HG02798 (cell line): Measurements from ENCODE around the gene NISCH.

ENCODE experiments used
- ATAC-seq: cut with Tn5 transposase; IDR thresholded peaks from one replicate; pipeline ENCODE4 v1.9.1; 2021; ENCODE audit warnings: mild to moderate bottlenecking; ENCODE audit not compliant: unreplicated experiment, poor library complexity

Gene NISCH

DNA sequence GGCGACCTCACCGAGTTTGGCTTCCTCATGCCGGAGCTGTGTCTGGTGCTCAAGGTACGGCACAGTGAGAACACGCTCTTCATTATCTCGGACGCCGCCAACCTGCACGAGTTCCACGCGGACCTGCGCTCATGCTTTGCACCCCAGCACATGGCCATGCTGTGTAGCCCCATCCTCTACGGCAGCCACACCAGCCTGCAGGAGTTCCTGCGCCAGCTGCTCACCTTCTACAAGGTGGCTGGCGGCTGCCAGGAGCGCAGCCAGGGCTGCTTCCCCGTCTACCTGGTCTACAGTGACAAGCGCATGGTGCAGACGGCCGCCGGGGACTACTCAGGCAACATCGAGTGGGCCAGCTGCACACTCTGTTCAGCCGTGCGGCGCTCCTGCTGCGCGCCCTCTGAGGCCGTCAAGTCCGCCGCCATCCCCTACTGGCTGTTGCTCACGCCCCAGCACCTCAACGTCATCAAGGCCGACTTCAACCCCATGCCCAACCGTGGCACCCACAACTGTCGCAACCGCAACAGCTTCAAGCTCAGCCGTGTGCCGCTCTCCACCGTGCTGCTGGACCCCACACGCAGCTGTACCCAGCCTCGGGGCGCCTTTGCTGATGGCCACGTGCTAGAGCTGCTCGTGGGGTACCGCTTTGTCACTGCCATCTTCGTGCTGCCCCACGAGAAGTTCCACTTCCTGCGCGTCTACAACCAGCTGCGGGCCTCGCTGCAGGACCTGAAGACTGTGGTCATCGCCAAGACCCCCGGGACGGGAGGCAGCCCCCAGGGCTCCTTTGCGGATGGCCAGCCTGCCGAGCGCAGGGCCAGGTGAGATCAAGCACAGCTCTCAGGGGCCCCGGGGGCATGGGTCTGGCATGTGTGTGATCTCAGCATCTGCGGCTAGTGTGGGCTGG, 32.6 kb downstream of the NISCH start:
- no peak for ATAC-seq

DNA sequence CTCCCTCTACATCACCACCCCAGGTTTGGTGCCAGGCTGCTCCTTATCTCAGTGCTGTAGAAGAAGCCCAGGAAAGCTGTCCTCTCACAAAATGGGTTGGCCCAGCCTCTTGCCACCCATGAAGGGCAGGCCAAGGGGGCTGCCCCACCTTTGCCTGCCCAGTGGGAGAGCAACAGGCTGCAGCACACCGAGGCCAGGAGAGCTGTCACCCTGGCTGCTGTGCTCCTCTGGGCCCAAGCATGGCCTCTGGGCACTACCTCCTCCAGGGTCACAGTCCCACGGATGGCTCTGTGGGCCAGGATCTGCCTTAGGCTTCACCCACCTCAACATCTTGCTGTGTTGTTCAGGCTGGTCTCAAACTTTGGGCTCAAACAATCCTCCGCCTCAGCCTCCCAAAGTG, 33.3 kb downstream of the NISCH start:
- ATAC-seq: no peak

DNA sequence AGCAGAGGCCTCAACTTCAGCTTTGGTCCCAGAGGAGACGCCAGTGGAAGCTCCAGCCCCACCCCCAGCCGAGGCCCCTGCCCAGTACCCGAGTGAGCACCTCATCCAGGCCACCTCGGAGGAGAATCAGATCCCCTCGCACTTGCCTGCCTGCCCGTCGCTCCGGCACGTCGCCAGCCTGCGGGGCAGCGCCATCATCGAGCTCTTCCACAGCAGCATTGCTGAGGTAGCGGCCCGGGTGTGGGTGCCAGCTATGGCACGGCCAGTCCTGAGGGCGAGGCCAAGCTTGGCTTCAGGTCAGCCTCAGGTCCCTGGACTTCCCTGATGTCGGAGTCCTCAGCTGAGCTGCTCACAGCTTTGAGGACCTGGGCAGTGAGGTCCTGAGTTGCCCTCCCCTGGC, 34.0 kb downstream of the NISCH start:
- no peak for ATAC-seq

DNA sequence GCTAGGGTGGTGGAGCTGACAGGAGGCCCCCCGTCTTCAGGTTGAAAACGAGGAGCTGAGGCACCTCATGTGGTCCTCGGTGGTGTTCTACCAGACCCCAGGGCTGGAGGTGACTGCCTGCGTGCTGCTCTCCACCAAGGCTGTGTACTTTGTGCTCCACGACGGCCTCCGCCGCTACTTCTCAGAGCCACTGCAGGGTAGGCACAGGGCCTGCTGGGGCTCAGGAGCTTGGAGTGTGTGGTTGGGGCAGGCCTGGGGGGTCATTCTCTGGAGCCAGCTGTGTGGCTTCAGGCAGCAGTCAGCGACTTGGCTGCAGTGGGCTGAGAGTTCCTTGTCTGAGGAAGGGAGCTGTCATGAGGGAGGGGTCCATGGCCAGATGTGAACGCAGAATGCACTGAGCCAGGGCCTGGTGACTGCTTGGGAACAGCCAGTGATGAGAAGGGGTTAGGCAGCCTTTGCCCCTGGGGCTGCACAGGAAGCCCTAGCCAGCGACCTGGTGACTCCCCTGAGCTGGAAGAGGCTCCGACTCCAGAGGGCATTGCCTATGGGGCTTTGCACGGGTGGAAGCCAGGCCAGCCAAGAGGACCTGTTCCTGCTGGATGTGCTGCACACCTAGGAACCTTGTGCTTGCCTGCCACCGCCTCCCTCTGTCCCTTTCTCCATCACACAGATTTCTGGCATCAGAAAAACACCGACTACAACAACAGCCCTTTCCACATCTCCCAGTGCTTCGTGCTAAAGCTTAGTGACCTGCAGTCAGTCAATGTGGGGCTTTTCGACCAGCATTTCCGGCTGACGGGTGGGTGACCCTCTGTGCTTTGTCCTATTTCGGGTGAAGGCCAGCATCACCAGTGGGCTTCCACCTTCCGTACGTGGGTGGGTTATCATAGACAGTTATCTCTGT, 34.9 kb downstream of the NISCH start:
- ATAC-seq: no peak

DNA sequence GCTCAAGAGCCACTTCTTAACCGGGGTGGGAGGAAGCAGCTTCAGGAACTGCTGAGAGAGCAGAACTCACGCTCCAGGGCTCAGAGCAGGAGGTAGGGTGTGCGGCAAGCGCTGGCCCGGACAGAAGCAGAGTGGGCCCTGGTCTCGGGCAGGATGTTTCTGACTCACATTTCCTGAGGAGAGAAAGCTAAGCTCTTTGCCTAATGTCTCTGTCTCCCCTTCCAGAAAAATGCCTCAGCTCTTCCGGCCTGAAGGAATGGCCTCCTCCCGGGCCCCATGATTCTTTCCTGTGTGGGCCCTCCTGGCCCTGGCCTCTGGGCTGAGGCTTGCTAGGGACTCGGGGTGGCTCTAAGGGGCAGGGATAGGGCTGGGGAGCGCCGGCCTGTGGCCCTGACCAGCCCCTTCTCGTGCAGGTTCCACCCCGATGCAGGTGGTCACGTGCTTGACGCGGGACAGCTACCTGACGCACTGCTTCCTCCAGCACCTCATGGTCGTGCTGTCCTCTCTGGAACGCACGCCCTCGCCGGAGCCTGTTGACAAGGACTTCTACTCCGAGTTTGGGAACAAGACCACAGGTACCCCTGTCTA, 35.6 kb downstream of the NISCH start:
- ATAC-seq: no peak

DNA sequence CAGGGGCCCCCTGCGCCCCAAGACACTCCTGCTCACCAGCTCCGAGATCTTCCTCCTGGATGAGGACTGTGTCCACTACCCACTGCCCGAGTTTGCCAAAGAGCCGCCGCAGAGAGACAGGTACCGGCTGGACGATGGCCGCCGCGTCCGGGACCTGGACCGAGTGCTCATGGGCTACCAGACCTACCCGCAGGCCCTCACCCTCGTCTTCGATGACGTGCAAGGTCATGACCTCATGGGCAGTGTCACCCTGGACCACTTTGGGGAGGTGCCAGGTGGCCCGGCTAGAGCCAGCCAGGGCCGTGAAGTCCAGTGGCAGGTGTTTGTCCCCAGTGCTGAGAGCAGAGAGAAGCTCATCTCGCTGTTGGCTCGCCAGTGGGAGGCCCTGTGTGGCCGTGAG, 36.7 kb downstream of the NISCH start:
- ATAC-seq: no peak

DNA sequence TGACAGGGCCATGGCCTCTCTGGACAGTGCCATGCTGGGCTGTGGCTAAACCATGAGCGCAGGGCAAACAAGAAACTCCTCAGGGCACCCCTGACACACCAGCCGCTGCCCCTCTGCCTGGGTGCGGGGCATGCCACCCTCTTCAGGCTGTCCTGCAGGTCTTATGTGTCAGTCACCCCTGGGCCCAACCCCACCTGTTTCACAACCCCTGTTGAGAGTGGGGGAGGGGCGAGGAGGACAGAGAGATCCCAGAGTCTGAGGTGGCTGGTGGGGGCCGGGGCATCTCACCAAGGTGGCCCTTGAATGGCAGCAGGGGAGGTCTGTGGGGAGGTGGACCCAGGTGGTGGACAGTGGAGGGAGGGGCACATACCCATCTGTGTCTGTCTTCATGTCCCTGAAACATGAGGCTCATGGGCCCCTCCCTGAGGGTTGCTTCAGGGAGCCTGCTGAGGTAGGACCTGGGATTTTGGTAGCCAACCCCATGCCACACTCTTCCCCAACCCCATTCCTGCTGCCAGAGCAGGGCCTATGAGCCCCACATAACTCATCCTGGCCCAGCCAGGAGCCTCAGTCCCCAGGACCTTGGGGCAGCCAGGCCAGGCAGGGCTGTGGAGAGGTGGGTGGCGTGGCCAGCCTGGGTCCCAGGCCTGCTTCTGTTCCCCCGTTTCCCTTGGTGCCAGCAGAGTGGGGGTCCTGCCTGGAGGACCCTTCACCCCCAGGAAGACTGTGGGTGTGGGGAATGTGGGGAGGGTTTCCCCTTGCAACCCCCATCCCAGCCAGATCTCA, 38.0 kb downstream of the NISCH start:
- ATAC-seq: no peak

DNA sequence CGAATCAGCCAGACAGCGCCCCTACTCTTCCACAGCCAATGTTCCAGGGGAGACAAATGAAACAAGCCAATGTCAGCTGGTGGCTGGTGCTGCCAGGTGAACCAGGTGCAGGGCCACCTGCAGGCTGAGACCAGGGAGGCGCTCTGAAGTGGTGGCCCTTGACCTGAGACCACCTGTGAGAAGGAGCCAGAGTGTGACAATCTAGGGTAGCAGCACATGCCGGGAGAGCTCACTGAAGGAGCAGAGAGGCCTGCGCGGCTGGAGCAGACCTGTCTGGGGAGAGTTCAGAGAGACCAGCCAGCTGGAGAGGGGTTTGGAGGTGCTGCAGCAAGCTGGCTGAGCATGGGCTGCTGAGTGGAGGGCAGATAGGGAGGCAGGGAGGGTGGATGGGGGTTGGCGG, 39.0 kb downstream of the NISCH start:
- ATAC-seq: no peak

DNA sequence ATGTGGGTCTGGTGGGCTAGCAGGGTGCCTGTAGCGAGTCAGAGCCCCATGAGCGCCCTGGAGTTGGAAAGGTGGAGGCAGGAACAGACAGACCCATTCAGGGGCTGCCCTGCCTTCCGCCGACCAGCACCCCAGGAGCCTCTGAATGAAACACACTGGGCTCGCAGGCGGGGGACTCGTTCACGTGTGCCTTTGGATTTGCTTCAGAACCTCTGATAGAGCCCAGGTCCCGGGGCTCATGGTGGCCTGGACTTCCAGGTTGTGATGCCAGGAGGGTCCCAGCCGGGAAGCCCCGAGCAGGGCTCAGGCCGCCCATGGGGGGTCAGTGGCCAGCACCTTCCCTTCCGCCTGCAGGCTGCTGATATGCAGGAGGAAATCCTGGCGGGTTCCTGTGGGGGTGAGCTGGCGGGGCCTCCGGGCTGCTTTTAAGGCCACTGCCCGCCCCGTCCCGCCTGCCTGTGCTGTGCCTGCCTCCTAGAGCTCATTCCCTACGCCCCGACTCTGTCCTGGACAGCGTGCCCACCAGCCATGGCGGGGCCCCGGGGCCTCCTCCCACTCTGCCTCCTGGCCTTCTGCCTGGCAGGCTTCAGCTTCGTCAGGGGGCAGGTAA, 39.6 kb downstream of the NISCH start, which contains the start of gene STAB1:
TSS of gene STAB1 (plus strand) at position 453 of the 610 bp plus-strand sequence. CDS start at position 529, 76 bp downstream.
- ATAC-seq: no peak

DNA sequence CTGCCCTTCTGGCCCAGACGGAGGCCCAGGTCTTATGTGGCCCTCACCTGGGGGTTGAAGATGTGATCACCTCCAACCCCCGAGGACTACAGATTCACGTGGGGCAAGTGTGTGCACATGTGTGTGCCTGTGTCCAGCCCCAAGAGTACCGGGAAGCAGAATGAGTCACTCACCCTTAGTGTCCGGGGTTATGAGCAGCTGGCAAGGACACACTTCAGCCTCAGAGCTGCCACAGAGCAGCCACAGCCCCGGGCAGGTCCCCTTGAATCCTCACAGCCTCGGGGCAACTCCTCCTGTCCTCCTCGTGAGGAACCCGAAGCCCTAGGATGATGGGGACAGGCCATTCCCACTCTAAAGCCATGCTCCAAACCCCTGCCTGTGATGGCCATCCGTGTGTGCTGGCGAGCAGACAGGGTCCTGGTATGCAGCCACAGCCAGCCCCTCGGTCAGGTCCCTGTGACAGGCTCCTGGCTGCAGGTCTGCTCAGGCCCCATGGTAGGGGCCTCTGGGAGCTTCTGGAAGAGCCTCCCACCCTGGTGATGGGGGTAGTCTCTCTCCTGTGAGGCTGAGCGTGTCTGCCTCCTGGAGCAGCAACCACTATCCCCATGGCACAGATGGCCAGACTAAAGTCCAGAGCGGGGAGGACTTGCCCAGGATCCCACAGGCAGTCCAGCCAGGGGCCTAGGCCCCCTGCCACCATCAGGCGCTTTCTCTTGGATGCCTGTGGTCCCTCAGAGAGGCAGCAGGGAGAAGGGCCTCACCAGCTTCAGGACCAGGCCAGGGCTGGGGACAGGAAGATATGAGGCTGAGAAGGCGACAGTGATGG, 40.6 kb downstream of the NISCH start:
- no peak for ATAC-seq

DNA sequence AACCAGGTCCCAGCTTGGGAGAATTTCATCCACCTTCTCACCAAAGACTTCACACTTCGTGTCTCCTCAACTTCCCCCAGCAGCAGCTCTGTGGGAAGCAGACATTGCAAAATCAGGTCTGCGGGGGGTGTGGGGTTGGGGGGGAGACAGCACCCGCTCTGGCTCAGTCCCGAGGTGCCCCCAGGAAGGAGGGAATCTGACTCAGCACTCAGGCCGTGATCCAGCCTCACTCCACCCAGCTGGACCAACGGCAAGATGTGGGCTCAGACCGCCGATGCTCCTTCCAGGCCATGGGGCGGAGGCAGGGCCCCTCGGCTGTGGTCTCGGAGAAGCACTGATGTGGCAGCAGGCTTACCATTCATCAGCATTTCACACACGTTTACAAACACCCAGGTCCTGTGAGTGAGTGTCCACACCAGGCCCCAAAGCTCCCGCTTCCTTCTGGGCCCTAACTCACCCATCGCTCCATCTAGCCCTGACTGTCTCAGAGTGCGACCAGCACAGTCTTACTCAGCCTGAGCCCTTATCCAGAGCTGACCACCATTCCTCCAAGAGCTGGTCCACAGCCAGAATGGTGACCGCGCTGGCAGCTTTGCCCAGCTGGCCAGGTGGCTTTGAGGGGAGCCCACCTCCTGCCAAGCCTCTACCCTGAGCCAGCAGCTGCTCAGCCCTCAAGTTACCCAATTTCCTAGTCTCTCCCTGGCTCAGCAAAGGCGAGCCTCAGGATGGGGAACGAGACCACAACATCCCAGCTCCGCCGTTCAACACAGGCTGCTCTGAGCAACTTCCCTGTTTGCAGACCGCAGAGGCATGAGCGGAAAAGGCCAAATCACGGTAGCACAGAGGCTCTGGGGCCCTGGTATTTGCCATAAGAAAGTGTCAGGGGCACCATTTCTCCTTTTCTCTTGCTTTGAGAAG, 43.0 kb downstream of the NISCH start:
- no peak for ATAC-seq

DNA sequence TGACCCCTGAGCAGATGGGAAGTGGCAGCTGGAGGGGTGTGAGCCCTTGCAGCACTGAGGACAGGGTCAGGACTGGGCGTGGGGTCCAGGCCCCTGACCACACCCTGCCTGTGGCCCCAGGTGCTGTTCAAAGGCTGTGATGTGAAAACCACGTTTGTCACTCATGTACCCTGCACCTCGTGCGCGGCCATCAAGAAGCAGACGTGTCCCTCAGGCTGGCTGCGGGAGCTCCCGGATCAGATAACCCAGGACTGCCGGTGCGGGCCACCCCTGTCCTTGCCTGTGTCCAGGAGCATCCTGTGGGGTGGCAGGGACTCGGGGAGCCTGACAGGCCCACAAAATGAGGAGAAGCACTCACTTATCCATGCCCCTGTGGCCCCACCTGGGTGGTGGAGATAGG, 45.6 kb downstream of the NISCH start:
- ATAC-seq: no peak

DNA sequence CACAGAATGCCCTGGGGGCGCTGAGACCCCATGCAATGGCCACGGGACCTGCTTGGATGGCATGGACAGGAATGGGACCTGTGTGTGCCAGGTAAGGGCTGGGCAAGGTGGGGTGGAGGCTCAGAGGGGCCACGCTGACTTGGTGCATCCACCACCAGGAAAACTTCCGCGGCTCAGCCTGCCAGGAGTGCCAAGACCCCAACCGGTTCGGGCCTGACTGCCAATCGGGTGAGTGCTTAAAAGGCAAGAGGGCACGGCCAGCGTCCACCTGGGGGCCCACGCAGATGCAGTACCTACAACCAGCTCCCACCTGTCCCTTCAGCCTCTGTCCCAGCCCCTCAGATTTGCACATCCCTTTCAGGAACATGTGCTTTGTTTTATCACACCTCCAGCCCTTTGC, 46.6 kb downstream of the NISCH start:
- ATAC-seq: no peak

DNA sequence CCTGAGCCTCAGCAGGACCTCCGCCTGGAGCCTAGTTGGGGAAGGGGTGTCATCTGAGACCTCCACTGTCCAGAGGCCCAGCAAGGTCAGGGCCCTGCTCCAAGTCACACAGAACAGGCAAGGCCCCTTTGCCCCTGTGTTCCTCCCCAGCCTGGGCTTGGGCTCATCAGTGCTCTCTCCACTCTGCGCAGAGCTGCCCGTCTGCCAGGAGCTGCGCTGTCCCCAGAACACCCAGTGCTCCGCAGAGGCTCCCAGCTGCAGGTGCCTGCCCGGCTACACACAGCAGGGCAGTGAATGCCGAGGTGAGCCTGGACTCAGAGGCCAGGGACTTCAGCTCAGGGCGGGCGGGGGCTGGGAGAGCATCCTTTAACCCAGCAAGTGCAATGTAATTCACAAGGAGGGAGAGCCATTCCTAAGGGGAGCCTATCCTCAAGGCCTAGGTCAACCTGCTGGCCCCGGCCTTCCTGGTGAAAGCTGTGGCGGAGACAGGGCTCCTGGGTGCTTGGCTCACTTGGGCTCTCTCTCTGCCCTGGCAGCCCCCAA, 47.5 kb downstream of the NISCH start:
- no peak for ATAC-seq

DNA sequence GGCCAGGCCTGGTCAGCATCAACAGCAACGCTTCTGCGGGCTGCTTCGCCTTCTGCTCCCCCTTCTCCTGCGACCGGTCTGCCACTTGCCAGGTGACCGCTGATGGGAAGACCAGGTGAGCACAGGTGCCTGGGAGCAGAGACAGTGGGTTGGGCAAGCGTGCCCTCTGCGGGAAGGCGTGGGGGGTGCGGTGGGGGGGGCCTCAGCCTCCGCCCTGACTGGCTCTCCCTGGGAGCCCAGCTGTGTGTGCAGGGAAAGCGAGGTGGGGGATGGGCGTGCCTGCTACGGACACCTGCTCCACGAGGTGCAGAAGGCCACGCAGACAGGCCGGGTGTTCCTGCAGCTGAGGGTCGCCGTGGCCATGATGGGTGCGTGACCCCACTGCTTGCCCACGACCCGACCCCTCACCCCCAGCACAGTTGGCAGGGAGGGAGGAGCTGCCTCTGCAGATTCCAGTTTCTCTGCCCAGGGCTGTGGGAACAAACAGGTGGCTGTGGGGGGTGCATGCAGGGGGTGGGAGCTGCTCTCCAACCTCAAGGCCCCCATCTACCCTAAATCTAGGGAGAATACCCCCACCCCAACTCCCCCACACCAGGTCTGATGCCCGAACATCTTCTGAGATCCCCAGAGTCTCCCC, 48.5 kb downstream of the NISCH start:
- ATAC-seq: no peak

DNA sequence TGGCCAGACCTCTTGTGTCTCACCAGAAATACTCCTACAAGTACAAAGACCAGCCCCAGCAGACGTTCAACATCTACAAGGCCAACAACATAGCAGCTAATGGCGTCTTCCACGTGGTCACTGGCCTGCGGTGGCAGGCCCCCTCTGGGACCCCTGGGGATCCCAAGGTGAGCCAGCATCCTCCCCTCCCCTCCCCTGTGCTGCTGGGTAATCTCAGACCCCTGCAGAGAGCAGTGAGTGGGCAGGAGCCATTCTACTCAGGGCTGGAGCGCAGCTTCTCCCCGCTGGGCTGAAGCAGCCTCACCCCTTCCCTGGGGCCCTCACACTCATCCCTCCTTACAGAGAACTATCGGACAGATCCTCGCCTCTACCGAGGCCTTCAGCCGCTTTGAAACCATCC, 49.6 kb downstream of the NISCH start:
- ATAC-seq: no peak
